ENCODE results near the gene AMZ1. TPM values are rescaled to one million over a fixed set of nuclear protein-coding genes. Genes with fewer than 3 reads are reported as not detected.

The AMZ1 gene
- total RNA-seq, 1 experiment from 2014 or later: 1.3 TPM

GRCh38 chr7:2711895-2712675, 24.1 kb downstream of the AMZ1 start:
- Histone ChIP-seq H3K36me3 (peaks cover 43% of the 10 kb centered on the region), H3K4me3 (no peak overlapping the region), H3K9me3 (replicated peaks) (no peaks in the 10 kb centered on the region), H3K27me3 (replicated peaks) (no peaks in the 10 kb centered on the region), H3K4me1 (replicated peaks) (no peaks in the 10 kb centered on the region), H3K27ac (no peak overlapping the region)
- DNase-seq (ENCODE audit: low read depth in 1 of 2, low spot score in 2 of 2): no peak

- no peaks in the 10 kb centered on the region for H3K27me3 ChIP-seq (replicated peaks)
- H3K9me3 ChIP-seq (replicated peaks): no peaks in the 10 kb centered on the region
- DNase-seq (ENCODE audit: low read depth in 1 of 2, low spot score in 2 of 2): no peak
- peaks cover 3% of the 10 kb centered on the region; the same call in 1 of the 2 replicates for H3K4me1 ChIP-seq (replicated peaks)
- H3K27ac ChIP-seq: no peak overlapping the region
- H3K36me3 ChIP-seq: peaks cover 56% of the 10 kb centered on the region
- no peak overlapping the region for H3K4me3 ChIP-seq
These were observed 25.4 kb downstream of the AMZ1 start for GRCh38 chr7:2713370-2713769.

GRCh38 chr7:2713978-2714377, 26.0 kb downstream of the AMZ1 start:
- H3K4me3 ChIP-seq: no peak overlapping the region
- DNase-seq (ENCODE audit: low read depth in 1 of 2, low spot score in 2 of 2): no peak
- H3K27ac ChIP-seq: no peak overlapping the region
- peaks cover 3% of the 10 kb centered on the region; the same call in 1 of the 2 replicates for H3K4me1 ChIP-seq (replicated peaks)
- no peaks in the 10 kb centered on the region for H3K27me3 ChIP-seq (replicated peaks)
- peaks cover 61% of the 10 kb centered on the region for H3K36me3 ChIP-seq
- no peaks in the 10 kb centered on the region for H3K9me3 ChIP-seq (replicated peaks)

GRCh38 chr7:2714636-2715035, 26.6 kb downstream of the AMZ1 start:
- Histone ChIP-seq H3K27me3 (replicated peaks) (no peaks in the 10 kb centered on the region), H3K4me3 (no peak overlapping the region), H3K36me3 (peaks cover 66% of the 10 kb centered on the region), H3K27ac (no peak overlapping the region), H3K9me3 (replicated peaks) (no peaks in the 10 kb centered on the region), H3K4me1 (replicated peaks) (peaks cover 3% of the 10 kb centered on the region; the same call in 1 of the 2 replicates)
- DNase-seq (ENCODE audit: low read depth in 1 of 2, low spot score in 2 of 2): no peak

- no peak overlapping the region for H3K4me3 ChIP-seq
- no peaks in the 10 kb centered on the region for H3K9me3 ChIP-seq (replicated peaks)
- H3K27ac ChIP-seq: no peak overlapping the region
- DNase-seq (ENCODE audit: low read depth in 1 of 2, low spot score in 2 of 2): no peak
- no peaks in the 10 kb centered on the region for H3K27me3 ChIP-seq (replicated peaks)
- peaks cover 5% of the 10 kb centered on the region for H3K4me1 ChIP-seq (replicated peaks)
- H3K36me3 ChIP-seq: peaks cover 75% of the 10 kb centered on the region
These were observed 27.6 kb downstream of the AMZ1 start for GRCh38 chr7:2715341-2716231.

- no peaks in the 10 kb centered on the region for H3K27me3 ChIP-seq (replicated peaks)
- DNase-seq (ENCODE audit: low read depth in 1 of 2, low spot score in 2 of 2): no peak
- peaks cover 68% of the 10 kb centered on the region for H3K36me3 ChIP-seq
- no peak overlapping the region for H3K4me3 ChIP-seq
- no peak overlapping the region for H3K27ac ChIP-seq
- H3K9me3 ChIP-seq (replicated peaks): no peaks in the 10 kb centered on the region
- H3K4me1 ChIP-seq (replicated peaks): peaks cover 14% of the 10 kb centered on the region
These were observed 28.5 kb downstream of the AMZ1 start for GRCh38 chr7:2716488-2716887.

GRCh38 chr7:2716906-2717292, 28.9 kb downstream of the AMZ1 start:
- Histone ChIP-seq H3K4me1 (replicated peaks) (peaks cover 14% of the 10 kb centered on the region), H3K4me3 (no peak overlapping the region), H3K27me3 (replicated peaks) (no peaks in the 10 kb centered on the region), H3K9me3 (replicated peaks) (no peaks in the 10 kb centered on the region), H3K27ac (no peak overlapping the region), H3K36me3 (peaks cover 70% of the 10 kb centered on the region)
- no peak for DNase-seq (ENCODE audit: low read depth in 1 of 2, low spot score in 2 of 2)

- Histone ChIP-seq H3K9me3 (replicated peaks) (no peaks in the 10 kb centered on the region), H3K36me3 (peaks cover 68% of the 10 kb centered on the region), H3K27me3 (replicated peaks) (no peaks in the 10 kb centered on the region), H3K27ac (no peak overlapping the region), H3K4me1 (replicated peaks) (peaks cover 14% of the 10 kb centered on the region), H3K4me3 (no peak overlapping the region)
- DNase-seq (ENCODE audit: low read depth in 1 of 2, low spot score in 2 of 2): no peak
These were observed 29.6 kb downstream of the AMZ1 start for GRCh38 chr7:2717293-2718261.

- H3K4me1 ChIP-seq (replicated peaks): peaks cover 14% of the 10 kb centered on the region
- no peak for DNase-seq (ENCODE audit: low read depth in 1 of 2, low spot score in 2 of 2)
- no peak overlapping the region for H3K4me3 ChIP-seq
- H3K27me3 ChIP-seq (replicated peaks): no peaks in the 10 kb centered on the region
- no peak overlapping the region for H3K27ac ChIP-seq
- H3K36me3 ChIP-seq: peaks cover 72% of the 10 kb centered on the region
- H3K9me3 ChIP-seq (replicated peaks): no peaks in the 10 kb centered on the region
These were observed 30.4 kb downstream of the AMZ1 start for GRCh38 chr7:2718296-2718965.

- peaks cover 14% of the 10 kb centered on the region for H3K4me1 ChIP-seq (replicated peaks)
- DNase-seq (ENCODE audit: low read depth in 1 of 2, low spot score in 2 of 2): no peak
- H3K4me3 ChIP-seq: no peak overlapping the region
- no peaks in the 10 kb centered on the region for H3K27me3 ChIP-seq (replicated peaks)
- peaks cover 69% of the 10 kb centered on the region for H3K36me3 ChIP-seq
- H3K27ac ChIP-seq: no peak overlapping the region
- no peaks in the 10 kb centered on the region for H3K9me3 ChIP-seq (replicated peaks)
These were observed 31.0 kb downstream of the AMZ1 start for GRCh38 chr7:2719007-2719406.

- Histone ChIP-seq H3K4me1 (replicated peaks) (peaks cover 14% of the 10 kb centered on the region), H3K27me3 (replicated peaks) (no peaks in the 10 kb centered on the region), H3K36me3 (peaks cover 69% of the 10 kb centered on the region), H3K4me3 (no peak overlapping the region), H3K27ac (peak overlapping the region; percentile 51; the same call in 1 of the 2 replicates), H3K9me3 (replicated peaks) (no peaks in the 10 kb centered on the region)
- no peak for DNase-seq (ENCODE audit: low read depth in 1 of 2, low spot score in 2 of 2)
These were observed 32.0 kb downstream of the AMZ1 start for GRCh38 chr7:2720024-2720423.

- H3K27me3 ChIP-seq (replicated peaks): no peaks in the 10 kb centered on the region
- H3K27ac ChIP-seq: no peak overlapping the region
- peaks cover 14% of the 10 kb centered on the region for H3K4me1 ChIP-seq (replicated peaks)
- DNase-seq (ENCODE audit: low read depth in 1 of 2, low spot score in 2 of 2): no peak
- no peak overlapping the region for H3K4me3 ChIP-seq
- no peaks in the 10 kb centered on the region for H3K9me3 ChIP-seq (replicated peaks)
- peaks cover 69% of the 10 kb centered on the region for H3K36me3 ChIP-seq
These were observed 33.8 kb downstream of the AMZ1 start for GRCh38 chr7:2721842-2722241.

GRCh38 chr7:2722591-2722990, 34.6 kb downstream of the AMZ1 start:
- Histone ChIP-seq H3K27me3 (replicated peaks) (no peaks in the 10 kb centered on the region), H3K9me3 (replicated peaks) (no peaks in the 10 kb centered on the region), H3K4me1 (replicated peaks) (peaks cover 11% of the 10 kb centered on the region), H3K4me3 (no peak overlapping the region), H3K27ac (no peak overlapping the region), H3K36me3 (peaks cover 69% of the 10 kb centered on the region)
- DNase-seq (ENCODE audit: low read depth in 1 of 2, low spot score in 2 of 2): no peak
